Caco-2 (cell line): ENCODE measurements around the gene B3GAT1. TPM values are rescaled to one million over a fixed set of nuclear protein-coding genes. Genes with fewer than 3 reads are reported as not detected.

Source experiments
- BruUV-seq: library from RNA; stranded (reverse); fragments of 400-500 nt; replicated peaks from 2 replicates; lab custom pipeline; 2021; lab: Mats Ljungman, UMichigan
- CTCF ChIA-PET: fragments of 300-600 bp; sonication (Branson Sonifier 250); formaldehyde crosslinking; loops from one replicate; lab custom pipeline; 2022; ENCODE audit warnings: antibody characterized with exemption; lab: Charles Lee
- POLR2A ChIA-PET: fragments of 300-600 bp; sonication (Branson Sonifier 250); formaldehyde crosslinking; loops from one replicate; lab custom pipeline; 2022; ENCODE audit warnings: antibody characterized with exemption; lab: Charles Lee
- DNase-seq, 2 experiments: peaks; one replicate each; pipeline versions ENCODE4 v3.0.0 to v3.0.0-alpha.2; 2020 to 2022
- H3K27me3 ChIP-seq: replicated peaks from 2 replicates; pipeline ENCODE4 v1.6.0; 2011; ENCODE audit warnings: low read length; ENCODE audit not compliant: control insufficient read depth, insufficient read depth
- H3K36me3 ChIP-seq: 2 replicates; pipeline ENCODE4 v1.5.1; 2011; ENCODE audit warnings: low read length; ENCODE audit not compliant: control insufficient read depth, insufficient read depth
- H3K4me1 ChIP-seq: fragments of 250-450 bp; sonication (Bioruptor Pico); 2 replicates; pipeline ENCODE4 v1.5.1; 2020; ENCODE audit warnings: mild to moderate bottlenecking
- H3K4me3 ChIP-seq: 2 replicates; pipeline ENCODE4 v1.5.1; 2011; ENCODE audit warnings: low read depth, mild to moderate bottlenecking, control low read depth, low read length
- H3K9me3 ChIP-seq: fragments of 250-450 bp; sonication (Bioruptor Pico); 2 replicates; pipeline ENCODE4 v1.5.1; 2020; ENCODE audit warnings: mild to moderate bottlenecking, moderate library complexity
- H3K27ac Mint-ChIP-seq: one replicate; pipeline ENCODE4 v1.8.0; 2022; ENCODE audit warnings: mixed read lengths; ENCODE audit not compliant: unreplicated experiment
- H3K27me3 Mint-ChIP-seq: one replicate; pipeline ENCODE4 v1.8.0; 2022; ENCODE audit warnings: mixed read lengths; ENCODE audit not compliant: insufficient read depth, unreplicated experiment
- H3K36me3 Mint-ChIP-seq: one replicate; pipeline ENCODE4 v1.8.0; 2022; ENCODE audit warnings: mild to moderate bottlenecking, mixed read lengths; ENCODE audit not compliant: insufficient read depth, unreplicated experiment
- H3K4me1 Mint-ChIP-seq: one replicate; pipeline ENCODE4 v1.8.0; 2022; ENCODE audit warnings: low read depth, mixed read lengths; ENCODE audit not compliant: unreplicated experiment
- H3K4me3 Mint-ChIP-seq: one replicate; pipeline ENCODE4 v1.8.0; 2022; ENCODE audit warnings: mild to moderate bottlenecking, moderate library complexity, mixed read lengths; ENCODE audit not compliant: unreplicated experiment
- H3K9me3 Mint-ChIP-seq: one replicate; pipeline ENCODE4 v1.8.0; 2022; ENCODE audit warnings: mixed read lengths; ENCODE audit not compliant: unreplicated experiment
- intact Hi-C: fragments of 100-400 bp; cut with micrococcal nuclease; formaldehyde crosslinking; loops from one replicate; pipeline ENCODE4 v1.10.0; 2022; ENCODE audit not compliant: unreplicated experiment
- total RNA-seq: library from RNA; stranded (reverse); gene quantifications from 2 replicates; pipeline ENCODE4 v1.2.3, GENCODE V29; 2022
- TF ChIP-seq, protein P1 (sequence below), 2 experiments: fragments of 200-600 bp in 1 of 2; IDR thresholded peaks; 1 replicate in 1 of 2; 2 replicates in 1 of 2; pipeline versions ENCODE4 v1.5.1 to v1.8.0; 2011 to 2022; ENCODE audit warnings: antibody characterized with exemption in 1 of 2, control low read depth in 1 of 2, inconsistent platforms in 1 of 2, low read depth in 1 of 2, low read length in 1 of 2, mild to moderate bottlenecking in 1 of 2, moderate library complexity in 1 of 2; ENCODE audit not compliant: insufficient read depth in 1 of 2, severe bottlenecking in 1 of 2, unreplicated experiment in 1 of 2

Gene B3GAT1
- total RNA-seq, 1 experiment from 2014 or later: 0.11 TPM

DNA sequence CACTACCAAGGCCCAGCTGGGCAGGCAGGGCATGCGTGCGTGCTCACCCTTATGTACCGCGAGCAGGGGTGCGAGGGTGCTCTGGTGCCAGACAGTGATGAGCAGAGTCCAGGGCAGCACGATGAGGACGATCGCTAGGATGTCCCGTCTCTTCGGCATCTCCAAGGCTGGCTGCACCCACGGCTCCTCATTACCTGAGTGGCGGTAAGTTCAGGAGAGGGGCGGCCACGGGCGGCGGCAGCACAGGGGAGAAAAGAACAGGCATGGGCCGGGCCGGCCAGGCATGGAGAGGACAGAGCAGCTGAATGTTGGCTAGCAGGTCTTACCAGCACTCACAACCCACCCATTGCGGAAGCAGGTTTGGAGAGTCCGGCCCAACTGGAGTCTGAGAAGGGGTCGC is 24.5 kb downstream of the B3GAT1 start:
- no peak for DNase-seq
- H3K27me3 ChIP-seq: no peaks in the 10 kb centered on the region; the same call in none of the 2 replicates
- H3K36me3 Mint-ChIP-seq: no peaks in the 10 kb centered on the region
- BruUV-seq: no TSS peak
- H3K9me3 Mint-ChIP-seq: no peaks in the 10 kb centered on the region
- H3K27me3 Mint-ChIP-seq: peaks cover 22% of the 10 kb centered on the region
- H3K4me1 Mint-ChIP-seq: no peaks in the 10 kb centered on the region
- H3K4me3 ChIP-seq: no peak overlapping the region
- H3K36me3 ChIP-seq: no peaks in the 10 kb centered on the region
- no peak overlapping the region for H3K27ac Mint-ChIP-seq
- intact Hi-C loops: no loop called here
- no peaks in the 10 kb centered on the region for H3K9me3 ChIP-seq
- no peak overlapping the region for H3K4me3 Mint-ChIP-seq
- no peaks in the 10 kb centered on the region for H3K4me1 ChIP-seq
- ChIA-PET POLR2A (no interaction called here), CTCF (no interaction called here)
- TF ChIP-seq, protein P1, sequence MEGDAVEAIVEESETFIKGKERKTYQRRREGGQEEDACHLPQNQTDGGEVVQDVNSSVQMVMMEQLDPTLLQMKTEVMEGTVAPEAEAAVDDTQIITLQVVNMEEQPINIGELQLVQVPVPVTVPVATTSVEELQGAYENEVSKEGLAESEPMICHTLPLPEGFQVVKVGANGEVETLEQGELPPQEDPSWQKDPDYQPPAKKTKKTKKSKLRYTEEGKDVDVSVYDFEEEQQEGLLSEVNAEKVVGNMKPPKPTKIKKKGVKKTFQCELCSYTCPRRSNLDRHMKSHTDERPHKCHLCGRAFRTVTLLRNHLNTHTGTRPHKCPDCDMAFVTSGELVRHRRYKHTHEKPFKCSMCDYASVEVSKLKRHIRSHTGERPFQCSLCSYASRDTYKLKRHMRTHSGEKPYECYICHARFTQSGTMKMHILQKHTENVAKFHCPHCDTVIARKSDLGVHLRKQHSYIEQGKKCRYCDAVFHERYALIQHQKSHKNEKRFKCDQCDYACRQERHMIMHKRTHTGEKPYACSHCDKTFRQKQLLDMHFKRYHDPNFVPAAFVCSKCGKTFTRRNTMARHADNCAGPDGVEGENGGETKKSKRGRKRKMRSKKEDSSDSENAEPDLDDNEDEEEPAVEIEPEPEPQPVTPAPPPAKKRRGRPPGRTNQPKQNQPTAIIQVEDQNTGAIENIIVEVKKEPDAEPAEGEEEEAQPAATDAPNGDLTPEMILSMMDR (IDR thresholded peaks at IDR 0.05; ENCODE audit: insufficient read depth in 1 of 2, low read depth in 1 of 2, low read length in 1 of 2, severe bottlenecking in 1 of 2, unreplicated experiment in 1 of 2): no peak

DNA sequence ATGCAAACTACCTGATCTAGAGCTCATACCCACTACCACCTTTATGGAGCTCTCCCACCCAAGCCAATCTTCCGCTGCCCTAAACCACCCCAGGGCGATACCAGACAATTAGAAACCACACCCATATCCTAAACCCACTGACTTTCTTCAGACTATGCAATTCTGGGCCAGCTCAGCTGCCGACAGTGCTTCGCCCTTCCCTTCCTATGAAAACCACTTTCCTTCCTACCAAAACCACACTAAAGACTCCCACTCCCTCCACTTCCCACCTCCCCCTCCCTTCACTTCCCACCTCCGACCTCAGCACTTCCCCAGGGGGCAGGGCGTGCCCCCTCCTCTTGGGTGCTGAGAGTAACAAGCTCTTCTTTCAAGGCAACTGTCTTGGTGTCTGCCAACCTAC is 25.1 kb downstream of the B3GAT1 start:
- DNase-seq: no peak
- H3K9me3 Mint-ChIP-seq: no peaks in the 10 kb centered on the region
- POLR2A ChIA-PET: no interaction called here
- H3K36me3 Mint-ChIP-seq: no peaks in the 10 kb centered on the region
- Histone ChIP-seq H3K36me3 (no peaks in the 10 kb centered on the region), H3K27me3 (no peaks in the 10 kb centered on the region; the same call in none of the 2 replicates), H3K4me3 (no peak overlapping the region), H3K4me1 (no peaks in the 10 kb centered on the region), H3K9me3 (no peaks in the 10 kb centered on the region)
- H3K4me1 Mint-ChIP-seq: no peaks in the 10 kb centered on the region
- no peak overlapping the region for H3K27ac Mint-ChIP-seq
- H3K4me3 Mint-ChIP-seq: no peak overlapping the region
- CTCF ChIA-PET: no interaction called here
- peaks cover 25% of the 10 kb centered on the region for H3K27me3 Mint-ChIP-seq
- TF ChIP-seq, protein P1 (IDR thresholded peaks at IDR 0.05; ENCODE audit: insufficient read depth in 1 of 2, low read depth in 1 of 2, low read length in 1 of 2, severe bottlenecking in 1 of 2, unreplicated experiment in 1 of 2): no peak
- no TSS peak for BruUV-seq
- intact Hi-C loops: no loop called here

DNA sequence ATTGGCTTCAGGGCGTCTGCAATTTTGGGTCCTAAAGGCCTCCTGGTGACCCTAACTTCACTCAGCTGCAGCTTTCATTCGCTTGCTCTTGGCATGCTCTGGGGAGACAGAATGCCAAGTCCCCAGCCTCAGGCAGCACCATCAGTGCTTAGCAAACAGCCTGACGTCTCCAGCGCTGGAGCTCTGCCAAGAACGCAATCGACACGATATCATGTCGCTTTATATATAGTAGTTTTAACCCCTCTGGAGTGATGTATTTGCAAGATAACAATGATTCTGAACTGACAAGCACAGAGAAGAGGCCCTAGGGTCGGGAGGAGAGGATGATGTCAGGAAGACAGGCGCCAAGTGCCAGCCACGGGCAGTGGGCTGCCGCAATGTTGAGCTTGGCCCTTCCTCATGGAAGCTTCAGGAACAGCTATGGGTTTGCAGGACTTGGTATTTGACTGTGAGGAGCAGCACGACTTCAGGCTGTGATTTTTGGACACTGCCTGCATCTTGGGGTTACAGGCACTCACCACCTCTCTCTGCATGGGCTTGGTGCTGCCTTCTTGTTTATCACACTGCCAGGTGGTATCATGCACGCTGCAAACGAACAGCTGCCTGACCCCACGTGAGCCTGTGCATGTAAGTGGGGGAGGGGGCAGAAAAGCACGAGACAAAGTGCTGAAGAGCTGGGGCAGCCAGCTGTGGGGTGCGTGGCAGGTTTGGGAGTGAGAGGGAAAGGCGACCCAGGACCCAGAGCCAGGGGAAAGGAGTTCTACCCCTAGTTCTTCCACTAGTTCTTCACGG is 26.1 kb downstream of the B3GAT1 start:
- no peaks in the 10 kb centered on the region for H3K9me3 ChIP-seq
- no peaks in the 10 kb centered on the region for H3K4me1 Mint-ChIP-seq
- H3K4me1 ChIP-seq: no peaks in the 10 kb centered on the region
- no peak for DNase-seq
- H3K4me3 ChIP-seq: no peak overlapping the region
- POLR2A ChIA-PET: no interaction called here
- CTCF ChIA-PET: no interaction called here
- no peaks in the 10 kb centered on the region for H3K36me3 ChIP-seq
- no peaks in the 10 kb centered on the region for H3K36me3 Mint-ChIP-seq
- H3K4me3 Mint-ChIP-seq: no peak overlapping the region
- H3K27me3 Mint-ChIP-seq: peaks cover 29% of the 10 kb centered on the region
- no peaks in the 10 kb centered on the region; the same call in none of the 2 replicates for H3K27me3 ChIP-seq
- intact Hi-C loops: no loop called here
- BruUV-seq: no TSS peak
- H3K9me3 Mint-ChIP-seq: no peaks in the 10 kb centered on the region
- TF ChIP-seq, protein P1 (IDR thresholded peaks at IDR 0.05; ENCODE audit: insufficient read depth in 1 of 2, low read depth in 1 of 2, low read length in 1 of 2, severe bottlenecking in 1 of 2, unreplicated experiment in 1 of 2): no peak
- H3K27ac Mint-ChIP-seq: no peak overlapping the region
